NOMO-1 treated with DMSO at 0.1 percent for 48 hours (cell line): ENCODE results near the gene CCT8.

ENCODE experiments used
- DNase-seq: peaks from one replicate; lab custom pipeline; 2025; ENCODE audit not compliant: unreplicated experiment; lab: John Stamatoyannopoulos, UW

Gene CCT8

GRCh38 chr21:29073222-29074006 lies at the start of gene CCT8:
Gene CCT8, minus strand, starts transcription at chr21:29073648. Its CDS starts 58 bp downstream, at chr21:29073590.
- DNase-seq: peak; percentile 100

DNA sequence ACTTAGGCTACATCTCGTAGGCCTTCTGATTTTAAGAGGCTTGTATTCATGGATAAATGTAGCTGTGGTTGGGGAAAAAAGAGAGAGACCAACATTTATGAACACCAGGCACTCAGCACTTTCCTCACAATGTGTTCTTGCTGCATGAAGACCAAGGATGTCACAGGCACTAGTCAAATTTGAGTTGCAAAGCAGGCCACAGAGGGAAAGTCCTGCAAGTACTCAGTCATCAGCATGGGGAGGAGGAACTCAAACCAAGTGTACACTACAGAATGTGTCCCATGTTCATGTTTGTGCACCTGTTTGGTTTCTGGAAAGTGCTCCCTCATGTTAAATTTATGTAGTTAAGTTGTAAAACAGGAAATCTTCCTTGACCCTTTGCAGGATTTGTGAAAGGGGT lies 48.3 kb upstream of the CCT8 start:
- DNase-seq: no peak

- DNase-seq: no peak
Measured at GRCh38 chr21:29117372-29117955, 44.0 kb upstream of the CCT8 start.

DNA sequence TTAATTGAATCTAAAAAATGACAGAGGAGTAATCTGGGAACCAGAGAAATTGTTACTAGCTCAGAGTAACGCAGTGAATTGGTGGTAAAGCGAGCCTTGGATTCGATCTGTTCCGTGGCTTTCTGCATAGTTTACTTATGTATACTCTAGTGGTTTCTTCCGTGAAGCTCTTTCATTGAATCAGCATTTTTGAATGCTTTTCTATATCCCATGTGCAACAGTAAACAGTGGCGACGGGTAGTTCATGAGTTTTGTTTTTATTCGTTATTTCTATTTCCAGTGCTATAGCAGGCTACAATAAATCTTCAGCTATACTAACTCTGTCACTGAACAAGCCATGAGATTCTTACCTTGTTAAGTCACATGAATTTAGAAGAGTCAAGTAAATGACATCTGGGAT lies 42.5 kb upstream of the CCT8 start:
- DNase-seq: no peak

DNA sequence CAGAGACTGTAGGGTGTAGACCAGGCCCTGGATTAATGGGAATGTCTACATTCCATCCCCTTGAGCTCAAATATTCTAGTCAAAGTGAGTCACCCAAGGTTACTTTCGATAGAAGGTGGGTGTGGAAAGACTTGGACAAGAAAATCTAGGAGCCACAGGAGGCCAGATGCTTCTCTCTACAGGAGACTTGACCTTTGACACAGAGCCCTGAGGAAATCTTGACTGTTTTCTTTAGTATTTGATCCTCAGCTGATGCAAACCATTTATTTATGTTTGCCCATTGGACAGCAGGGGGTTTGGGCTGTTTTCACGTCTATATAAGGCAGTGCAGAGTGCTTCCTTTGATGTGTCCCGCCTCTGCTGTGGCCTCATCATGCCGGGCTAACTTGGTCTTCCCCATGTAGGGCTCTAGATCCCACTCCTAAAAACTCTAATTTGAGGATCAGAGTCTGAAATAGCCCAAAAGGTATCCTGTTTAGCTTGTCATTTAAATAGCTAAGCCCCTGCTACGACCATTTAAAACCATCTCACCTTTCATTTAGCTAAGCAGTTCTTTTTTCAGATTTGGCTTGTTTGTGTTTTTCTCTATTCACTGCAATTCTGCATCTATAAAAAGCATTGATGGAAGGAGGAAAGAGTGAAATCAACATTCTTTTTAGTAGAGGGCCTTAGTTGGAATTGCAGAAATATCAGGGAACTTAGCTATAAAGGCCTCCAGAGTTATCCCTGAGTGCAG lies 41.5 kb upstream of the CCT8 start:
- no peak for DNase-seq

GRCh38 chr21:29105218-29105617 lies 31.8 kb upstream of the CCT8 start:
- no peak for DNase-seq

GRCh38 chr21:29104239-29104708 lies 30.8 kb upstream of the CCT8 start:
- DNase-seq: no peak

DNA sequence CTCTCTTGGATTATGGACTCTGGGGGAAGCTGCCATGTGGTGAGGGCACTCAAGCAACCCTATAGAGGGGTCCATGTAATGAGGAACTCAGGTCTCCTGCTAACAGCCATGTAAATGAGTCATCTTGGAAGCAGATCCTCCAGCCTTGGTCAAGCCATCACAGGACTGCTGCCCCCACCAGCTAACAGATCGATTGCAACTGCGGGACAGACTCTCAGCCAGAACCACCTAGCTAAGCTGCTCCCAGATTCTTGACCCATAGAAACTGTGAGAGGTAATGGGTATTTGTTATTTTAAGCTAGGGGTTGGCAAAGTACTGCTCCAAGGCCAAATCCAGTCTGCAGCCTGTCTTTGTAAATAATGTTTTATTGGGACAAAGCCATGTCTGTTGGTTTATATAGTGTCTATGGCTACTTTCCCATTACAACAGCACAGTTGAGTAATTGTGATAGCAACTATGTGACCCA lies 29.4 kb upstream of the CCT8 start:
- no peak for DNase-seq

DNA sequence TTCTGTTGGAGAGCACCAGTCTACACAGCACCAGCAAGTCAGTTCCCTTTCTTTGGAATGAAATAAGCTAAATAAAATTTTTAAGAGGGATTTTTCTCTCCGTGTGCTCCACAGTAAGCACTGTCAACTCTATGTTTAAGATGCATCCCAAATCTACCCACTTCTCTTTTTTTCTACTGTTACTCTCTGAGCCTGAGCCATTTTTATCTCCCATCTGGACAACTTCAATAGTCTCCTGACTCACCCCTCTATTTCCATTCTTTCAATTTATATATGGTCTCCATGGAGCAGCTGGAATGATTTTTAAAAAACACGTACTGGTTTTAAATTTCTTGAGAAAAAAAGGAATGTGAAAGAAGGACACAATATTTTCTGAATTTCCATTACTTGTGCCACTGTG lies 24.7 kb upstream of the CCT8 start:
- DNase-seq: no peak

DNA sequence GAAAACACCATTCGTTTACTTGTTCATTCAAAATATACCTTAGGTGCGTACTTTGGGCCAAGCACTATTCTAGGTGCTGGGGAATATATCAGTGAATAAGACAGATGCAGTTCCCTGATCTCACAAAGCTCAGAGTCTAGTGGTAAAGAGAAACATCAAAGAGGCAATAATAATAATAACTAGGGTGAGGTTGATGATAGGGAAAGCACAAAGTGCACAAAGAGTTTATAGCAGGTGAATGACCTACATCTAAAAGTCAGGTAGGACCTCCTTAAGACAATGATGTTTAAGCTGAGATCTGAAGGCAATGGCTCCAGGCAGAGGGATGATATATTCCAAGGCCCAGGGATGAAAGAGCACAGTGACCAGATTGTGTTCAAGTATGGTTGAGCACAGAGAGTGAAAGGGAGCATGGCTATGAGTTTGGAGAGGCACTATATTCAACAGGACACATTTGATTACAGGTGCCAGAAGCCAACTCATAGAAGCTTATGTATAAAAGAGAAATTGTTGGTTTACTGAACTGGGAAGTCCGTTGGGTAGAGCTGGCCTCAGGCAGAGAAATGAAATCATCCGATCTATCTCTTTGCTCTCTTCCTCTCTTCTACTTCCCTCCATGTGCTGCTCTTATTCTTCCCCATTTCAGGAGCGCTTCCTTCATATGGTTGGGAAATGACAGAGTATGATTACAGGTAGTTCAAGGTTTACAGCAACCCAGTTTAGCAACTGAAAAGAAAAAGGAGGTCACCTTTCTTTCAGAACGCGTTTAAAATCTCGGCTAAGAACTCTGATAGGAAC lies 23.0 kb upstream of the CCT8 start:
- DNase-seq: peak; percentile 34

- no peak for DNase-seq
Measured at GRCh38 chr21:29092102-29092959, 18.9 kb upstream of the CCT8 start.

GRCh38 chr21:29091033-29091432 lies 17.6 kb upstream of the CCT8 start:
- DNase-seq: no peak

GRCh38 chr21:29085106-29085752 lies 11.8 kb upstream of the CCT8 start:
- no peak for DNase-seq

DNA sequence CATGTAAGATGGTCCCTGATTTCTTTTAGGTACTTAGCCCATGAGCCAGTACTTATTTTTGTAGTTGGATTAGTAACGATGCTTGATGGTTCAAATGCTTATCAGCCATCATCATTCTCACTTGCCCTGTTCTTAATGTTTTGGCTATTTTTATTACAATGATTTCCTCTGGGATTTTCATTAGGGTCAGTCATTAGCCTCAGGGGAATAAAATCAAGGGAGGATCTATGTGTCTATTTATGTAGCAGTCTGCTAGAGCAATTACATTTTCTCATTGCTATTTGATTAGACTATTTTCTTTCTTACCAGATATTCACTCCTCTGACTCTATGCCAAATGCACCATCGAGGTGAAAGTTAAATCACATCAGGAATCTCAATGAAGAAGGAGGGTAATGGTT lies 10.9 kb upstream of the CCT8 start:
- no peak for DNase-seq

GRCh38 chr21:29083306-29083705 lies 9.9 kb upstream of the CCT8 start:
- DNase-seq: no peak

DNA sequence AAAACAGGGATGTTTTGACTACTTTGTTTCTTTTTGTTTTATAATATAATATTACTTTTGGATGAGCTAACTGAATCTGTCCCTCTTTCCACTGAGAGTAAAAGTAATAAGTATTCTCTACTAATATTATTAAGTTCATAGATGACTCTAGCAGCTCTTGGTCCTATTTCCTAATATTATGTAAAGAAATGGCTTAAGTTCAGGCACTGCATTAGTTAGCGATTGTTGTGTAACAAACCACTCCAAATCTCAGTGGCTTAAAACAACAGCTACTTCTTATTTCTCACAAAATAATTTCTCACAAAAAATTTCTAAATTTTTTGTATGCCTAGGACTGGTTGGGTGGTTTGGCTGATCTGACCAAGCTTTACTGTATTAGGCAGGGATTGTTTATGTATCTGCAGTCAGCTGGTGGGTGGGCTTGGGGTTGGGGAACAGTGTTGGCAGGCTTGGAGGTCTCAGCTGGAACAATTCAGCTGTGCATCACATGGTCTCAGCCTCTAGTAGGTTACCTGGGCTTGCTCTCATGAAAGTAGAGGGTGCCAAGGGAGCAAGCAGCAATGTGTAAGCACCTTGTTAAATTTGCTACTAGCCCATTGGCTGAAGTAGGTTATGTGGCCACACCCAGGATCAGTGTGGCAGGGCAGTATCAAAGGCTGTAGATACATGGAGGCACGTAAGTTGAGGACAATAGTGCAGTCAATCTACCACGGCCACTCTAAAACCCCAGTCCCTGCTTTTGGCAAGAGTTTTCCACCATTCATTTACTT lies 8.8 kb upstream of the CCT8 start:
- no peak for DNase-seq

DNA sequence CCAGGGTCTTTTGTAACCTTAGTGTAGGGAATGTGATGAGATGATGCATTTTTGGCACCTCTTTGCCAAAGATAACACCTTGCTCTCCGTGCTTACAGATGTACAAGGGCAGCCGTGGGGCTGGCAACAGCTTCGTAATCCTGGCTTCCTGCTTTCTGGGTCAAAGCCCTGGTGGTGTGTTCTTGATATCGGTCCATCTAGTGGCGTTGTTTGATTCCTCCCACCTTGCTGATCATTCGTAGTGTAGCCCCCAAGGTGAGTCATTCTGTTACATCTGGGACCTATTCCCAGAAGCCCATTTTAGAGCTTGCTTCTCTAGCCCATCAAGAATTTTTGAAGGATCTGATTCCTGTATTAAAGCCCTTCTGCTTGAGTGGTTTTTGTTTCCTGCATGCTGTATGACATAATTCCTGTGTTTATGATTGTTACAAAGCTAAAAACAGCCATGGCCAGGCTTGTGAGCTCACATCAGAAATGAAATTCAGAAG lies 7.0 kb upstream of the CCT8 start:
- no peak for DNase-seq

DNA sequence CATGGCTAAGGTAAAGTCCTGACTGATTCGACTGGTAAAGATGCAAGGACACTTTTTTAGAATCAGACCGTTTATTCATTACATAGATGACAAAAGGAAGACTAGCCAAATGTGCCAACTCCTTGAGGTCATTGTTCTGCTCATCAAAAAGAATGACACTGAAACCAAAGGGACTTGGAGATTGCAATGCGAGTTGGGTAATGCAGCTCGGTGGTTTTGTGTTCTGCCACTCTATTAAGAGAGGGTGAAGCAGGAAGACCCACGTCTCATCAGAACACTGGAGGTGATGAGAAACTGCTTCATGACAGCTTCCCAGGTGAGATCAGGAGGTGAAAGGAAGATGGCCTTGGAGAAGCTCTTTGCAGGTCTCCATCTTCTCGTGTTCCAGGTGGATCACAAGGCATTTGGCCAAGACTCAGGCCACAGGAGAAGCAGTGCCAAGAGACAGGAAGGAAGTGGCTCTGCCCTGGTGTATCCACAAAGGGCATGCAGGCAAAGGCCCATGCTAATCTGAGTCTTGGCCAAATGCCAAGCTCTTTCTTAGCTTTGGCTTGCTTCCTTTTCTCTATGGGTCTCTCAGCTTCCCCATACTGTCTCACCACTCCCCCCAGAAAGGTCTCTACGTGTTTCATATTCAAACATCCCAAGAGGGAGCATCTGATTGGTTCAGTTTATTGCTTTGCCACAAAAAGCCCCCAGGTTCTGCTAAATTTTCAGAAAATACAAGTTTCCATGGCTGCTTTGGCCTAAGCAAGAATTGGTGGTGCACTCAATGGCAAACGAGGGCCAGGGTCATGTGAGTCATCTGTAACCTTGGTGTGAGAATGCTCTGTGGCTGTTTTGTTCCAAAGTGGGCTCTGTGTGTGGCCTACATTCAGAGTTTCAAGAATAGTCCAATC lies 5.7 kb upstream of the CCT8 start:
- DNase-seq: peak; percentile 81
